ENCODE measurements around the gene CIAO2B. TPM values are rescaled to one million over a fixed set of nuclear protein-coding genes. Genes with fewer than 3 reads are reported as not detected.

The CIAO2B gene
- total RNA-seq, 1 experiment from 2014 or later, result 119 TPM

DNA sequence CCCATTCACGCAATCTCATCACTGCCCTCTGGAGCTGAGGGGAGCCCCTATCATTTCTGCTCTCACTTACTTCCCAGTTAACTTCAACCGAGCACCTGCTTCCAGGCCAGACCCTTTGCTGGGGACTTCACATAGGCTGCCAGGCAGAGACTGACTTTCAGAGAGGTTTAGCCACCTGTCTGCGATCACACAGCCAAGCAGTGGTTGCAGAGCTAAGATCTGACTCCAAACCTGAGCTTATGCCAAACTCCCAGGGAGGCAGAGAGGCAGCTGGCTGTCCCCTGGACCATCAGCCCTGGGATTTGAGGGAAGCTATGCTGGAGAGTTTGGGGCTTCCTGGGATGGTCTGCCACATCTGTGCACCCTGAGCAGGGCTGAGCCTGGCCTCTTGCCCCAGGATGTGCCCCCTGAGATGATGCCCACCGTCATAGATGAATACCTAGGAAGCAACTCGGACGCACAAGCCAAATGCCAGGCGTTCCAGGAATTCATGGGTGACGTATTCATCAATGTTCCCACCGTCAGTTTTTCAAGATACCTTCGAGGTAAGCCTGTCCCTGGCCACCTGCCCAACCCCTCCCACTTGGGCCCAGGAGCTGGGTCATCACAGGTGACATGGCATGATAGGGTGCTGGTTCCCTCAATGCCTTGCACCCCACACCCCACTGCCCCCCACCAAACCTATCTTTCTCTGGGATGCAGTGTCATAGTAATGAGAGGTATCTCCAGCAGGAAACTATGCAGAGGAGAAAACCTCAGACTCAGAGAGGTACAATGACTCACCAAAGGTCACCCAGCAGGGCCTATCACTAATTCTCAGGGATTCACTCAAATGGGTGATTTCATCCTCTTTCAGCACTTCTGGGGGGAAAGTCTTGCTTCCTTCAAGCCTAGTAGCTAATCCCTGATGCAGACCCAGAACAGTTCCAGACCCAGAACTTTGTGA is 36.8 kb upstream of the CIAO2B start:
- peaks cover 5% of the 10 kb centered on the region for H3K36me3 Mint-ChIP-seq (ENCODE audit: insufficient read depth, unreplicated experiment)
- Histone ChIP-seq H3K4me3 (ENCODE audit: low read depth, low read length) (no peak overlapping the region), H3K27me3 (replicated peaks; ENCODE audit: control insufficient read depth, insufficient read depth, low read length) (no peaks in the 10 kb centered on the region), H3K9me3 (no peaks in the 10 kb centered on the region), H3K36me3 (ENCODE audit: control insufficient read depth, insufficient read depth, low read length) (no peaks in the 10 kb centered on the region), H3K4me1 (no peaks in the 10 kb centered on the region)
- POLR2A ChIA-PET, result no interaction called here
- H3K27me3 Mint-ChIP-seq (ENCODE audit: insufficient read depth, unreplicated experiment), result no peaks in the 10 kb centered on the region
- H3K4me1 Mint-ChIP-seq (ENCODE audit: low read depth, unreplicated experiment), result no peaks in the 10 kb centered on the region
- intact Hi-C loops (cut with micrococcal nuclease; ENCODE audit: unreplicated experiment), result no loop called here
- DNase-seq, result no peak
- CTCF ChIA-PET, result interaction anchor here (0.6 to 1.8 kb wide), 2 partner anchors 10 to 17 kb away, joined by 3 to 5 read pairs; partner anchors contain the start of gene CES3
- TF ChIP-seq, protein P1, sequence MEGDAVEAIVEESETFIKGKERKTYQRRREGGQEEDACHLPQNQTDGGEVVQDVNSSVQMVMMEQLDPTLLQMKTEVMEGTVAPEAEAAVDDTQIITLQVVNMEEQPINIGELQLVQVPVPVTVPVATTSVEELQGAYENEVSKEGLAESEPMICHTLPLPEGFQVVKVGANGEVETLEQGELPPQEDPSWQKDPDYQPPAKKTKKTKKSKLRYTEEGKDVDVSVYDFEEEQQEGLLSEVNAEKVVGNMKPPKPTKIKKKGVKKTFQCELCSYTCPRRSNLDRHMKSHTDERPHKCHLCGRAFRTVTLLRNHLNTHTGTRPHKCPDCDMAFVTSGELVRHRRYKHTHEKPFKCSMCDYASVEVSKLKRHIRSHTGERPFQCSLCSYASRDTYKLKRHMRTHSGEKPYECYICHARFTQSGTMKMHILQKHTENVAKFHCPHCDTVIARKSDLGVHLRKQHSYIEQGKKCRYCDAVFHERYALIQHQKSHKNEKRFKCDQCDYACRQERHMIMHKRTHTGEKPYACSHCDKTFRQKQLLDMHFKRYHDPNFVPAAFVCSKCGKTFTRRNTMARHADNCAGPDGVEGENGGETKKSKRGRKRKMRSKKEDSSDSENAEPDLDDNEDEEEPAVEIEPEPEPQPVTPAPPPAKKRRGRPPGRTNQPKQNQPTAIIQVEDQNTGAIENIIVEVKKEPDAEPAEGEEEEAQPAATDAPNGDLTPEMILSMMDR (IDR thresholded peaks at IDR 0.05; ENCODE audit: insufficient read depth in 1 of 2, low read depth in 1 of 2, low read length in 1 of 2, severe bottlenecking in 1 of 2, unreplicated experiment in 1 of 2), result no peak
- BruUV-seq (replicated peaks), result no TSS peak
- no peak overlapping the region for H3K27ac Mint-ChIP-seq (ENCODE audit: unreplicated experiment)
- no peak overlapping the region for H3K4me3 Mint-ChIP-seq (ENCODE audit: unreplicated experiment)
- H3K9me3 Mint-ChIP-seq (ENCODE audit: unreplicated experiment), result no peaks in the 10 kb centered on the region

DNA sequence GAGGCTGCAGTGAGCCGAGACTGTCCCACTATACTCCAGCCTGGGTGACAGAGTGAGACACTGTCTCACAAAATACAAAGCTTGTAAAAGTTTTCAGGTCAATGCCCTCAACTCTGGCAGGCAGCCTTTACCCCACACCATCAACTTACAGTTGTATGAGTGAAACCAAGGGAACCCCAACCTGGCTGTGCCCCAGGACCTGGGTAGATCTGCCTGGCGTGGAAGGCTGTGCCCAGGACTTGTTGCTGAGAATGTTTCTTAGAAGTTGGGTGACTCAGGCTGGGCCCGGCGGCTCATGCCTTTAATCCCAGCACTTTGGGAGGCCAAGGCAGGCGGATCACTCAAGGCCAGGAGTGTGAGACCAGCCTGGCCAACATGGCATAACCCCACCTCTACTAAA is 34.6 kb upstream of the CIAO2B start:
- Histone ChIP-seq H3K36me3 (ENCODE audit: control insufficient read depth, insufficient read depth, low read length) (no peaks in the 10 kb centered on the region), H3K4me3 (ENCODE audit: low read depth, low read length) (no peak overlapping the region), H3K27me3 (replicated peaks; ENCODE audit: control insufficient read depth, insufficient read depth, low read length) (no peaks in the 10 kb centered on the region), H3K4me1 (no peaks in the 10 kb centered on the region), H3K9me3 (no peaks in the 10 kb centered on the region)
- CTCF ChIA-PET, result no interaction called here
- no peak for DNase-seq
- Mint-ChIP-seq H3K27me3 (ENCODE audit: insufficient read depth, unreplicated experiment) (peaks cover 4% of the 10 kb centered on the region), H3K9me3 (ENCODE audit: unreplicated experiment) (no peaks in the 10 kb centered on the region), H3K4me3 (ENCODE audit: unreplicated experiment) (no peak overlapping the region), H3K36me3 (ENCODE audit: insufficient read depth, unreplicated experiment) (peaks cover 12% of the 10 kb centered on the region), H3K4me1 (ENCODE audit: low read depth, unreplicated experiment) (no peaks in the 10 kb centered on the region), H3K27ac (ENCODE audit: unreplicated experiment) (no peak overlapping the region)
- TF ChIP-seq, protein P1 (IDR thresholded peaks at IDR 0.05; ENCODE audit: insufficient read depth in 1 of 2, low read depth in 1 of 2, low read length in 1 of 2, severe bottlenecking in 1 of 2, unreplicated experiment in 1 of 2), result no peak
- intact Hi-C loops (cut with micrococcal nuclease; ENCODE audit: unreplicated experiment), result no loop called here
- no TSS peak for BruUV-seq (replicated peaks)
- POLR2A ChIA-PET, result no interaction called here

DNA sequence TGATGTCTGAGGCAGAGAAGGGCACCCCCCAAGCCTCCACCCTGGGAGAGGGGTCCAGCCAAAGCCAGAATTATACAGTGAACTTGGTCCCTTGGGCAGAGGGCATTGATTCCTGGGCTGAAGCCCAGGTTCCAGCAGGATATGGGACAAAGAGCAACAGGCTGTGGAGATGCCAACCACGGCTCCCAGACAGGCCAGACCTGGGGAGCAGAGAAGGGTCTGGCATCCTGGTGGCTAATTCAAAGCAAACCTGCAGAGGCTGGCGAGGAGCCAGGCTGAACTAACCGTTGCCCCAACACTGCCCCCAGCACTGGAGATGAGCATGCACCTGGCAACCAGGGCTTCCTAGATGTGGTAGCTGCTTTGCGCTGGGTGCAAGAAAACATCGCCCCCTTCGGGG is 29.8 kb upstream of the CIAO2B start:
- Mint-ChIP-seq H3K27me3 (ENCODE audit: insufficient read depth, unreplicated experiment) (peaks cover 7% of the 10 kb centered on the region), H3K4me1 (ENCODE audit: low read depth, unreplicated experiment) (no peaks in the 10 kb centered on the region), H3K27ac (ENCODE audit: unreplicated experiment) (no peak overlapping the region), H3K9me3 (ENCODE audit: unreplicated experiment) (no peaks in the 10 kb centered on the region), H3K4me3 (ENCODE audit: unreplicated experiment) (no peak overlapping the region), H3K36me3 (ENCODE audit: insufficient read depth, unreplicated experiment) (peaks cover 6% of the 10 kb centered on the region)
- Histone ChIP-seq H3K9me3 (no peaks in the 10 kb centered on the region), H3K4me1 (no peaks in the 10 kb centered on the region), H3K4me3 (ENCODE audit: low read depth, low read length) (no peak overlapping the region), H3K27me3 (replicated peaks; ENCODE audit: control insufficient read depth, insufficient read depth, low read length) (no peaks in the 10 kb centered on the region), H3K36me3 (ENCODE audit: control insufficient read depth, insufficient read depth, low read length) (no peaks in the 10 kb centered on the region)
- ChIA-PET CTCF (interaction anchor here (0.9 to 1.2 kb wide), 3 partner anchors 43 to 54 kb away, joined by 3 to 5 read pairs (median 4); no protein-coding TSS in a partner anchor), POLR2A (no interaction called here)
- TF ChIP-seq, protein P1 (IDR thresholded peaks at IDR 0.05; ENCODE audit: insufficient read depth in 1 of 2, low read depth in 1 of 2, low read length in 1 of 2, severe bottlenecking in 1 of 2, unreplicated experiment in 1 of 2), result no peak
- BruUV-seq (replicated peaks), result no TSS peak
- intact Hi-C loops (cut with micrococcal nuclease; ENCODE audit: unreplicated experiment), result no loop called here
- no peak for DNase-seq

Data from Caco-2 (cell line).